MM.1S (cell line): ENCODE measurements around the gene ESD.

ENCODE experiments used
- DNase-seq: peaks from one replicate; pipeline ENCODE4 v3.0.0-alpha.2; 2015
- H2AFZ ChIP-seq: fragments of 300-600 bp; sonication (generic); 2 replicates; pipeline ENCODE4 v1.6.0; 2016; ENCODE audit warnings: antibody characterized with exemption, low read length
- H3F3A ChIP-seq: fragments of 300-600 bp; sonication (generic); 2 replicates; pipeline ENCODE4 v1.6.1; 2016; ENCODE audit warnings: mild to moderate bottlenecking, antibody characterized with exemption, low read length, moderate library complexity, mixed read lengths; ENCODE audit not compliant: insufficient read depth
- H3K27ac ChIP-seq: fragments of 300-600 bp; sonication (generic); 2 replicates; pipeline ENCODE4 v1.5.1; 2016; ENCODE audit warnings: mild to moderate bottlenecking, low read length
- H3K27me3 ChIP-seq: fragments of 300-600 bp; sonication (generic); replicated peaks from 2 replicates; pipeline ENCODE4 v1.6.0; 2016; ENCODE audit warnings: low read length; ENCODE audit not compliant: insufficient read depth
- H3K36me3 ChIP-seq: fragments of 300-600 bp; sonication (generic); replicated peaks from 2 replicates; pipeline ENCODE4 v1.6.1; 2016; ENCODE audit warnings: mild to moderate bottlenecking, low read length, mixed read lengths; ENCODE audit not compliant: insufficient read depth
- H3K4me1 ChIP-seq: fragments of 300-600 bp; sonication (generic); 2 replicates; pipeline ENCODE4 v1.6.1; 2016; ENCODE audit warnings: low read length, mixed read lengths
- H3K4me2 ChIP-seq: fragments of 300-600 bp; sonication (generic); 2 replicates; pipeline ENCODE4 v1.6.0; 2016; ENCODE audit warnings: low read depth, low read length
- H3K4me3 ChIP-seq: fragments of 300-600 bp; sonication (generic); 2 replicates; pipeline ENCODE4 v1.5.1; 2016; ENCODE audit warnings: low read length, mixed read lengths
- H3K79me2 ChIP-seq: fragments of 300-600 bp; sonication (generic); 2 replicates; pipeline ENCODE4 v1.6.1; 2016; ENCODE audit warnings: mixed run types, low read length, mixed read lengths
- H3K9ac ChIP-seq: fragments of 300-600 bp; sonication (generic); 2 replicates; pipeline ENCODE4 v1.6.1; 2016; ENCODE audit warnings: low read length, mixed read lengths
- H3K9me2 ChIP-seq: fragments of 300-600 bp; sonication (generic); replicated peaks from 2 replicates; pipeline ENCODE4 v1.6.1; 2016; ENCODE audit warnings: mild to moderate bottlenecking, low read length, mixed read lengths; ENCODE audit not compliant: insufficient read depth
- H3K9me3 ChIP-seq: fragments of 300-600 bp; sonication (generic); replicated peaks from 2 replicates; pipeline ENCODE4 v1.6.1; 2016; ENCODE audit warnings: mild to moderate bottlenecking, low read length, mixed read lengths; ENCODE audit not compliant: insufficient read depth
- H4K20me1 ChIP-seq: fragments of 300-600 bp; sonication (generic); 2 replicates; pipeline ENCODE4 v1.6.1; 2016; ENCODE audit warnings: mild to moderate bottlenecking, low read length, moderate library complexity, mixed read lengths; ENCODE audit not compliant: insufficient read depth
- CTCF ChIP-seq: fragments of 300-600 bp; sonication (generic); IDR thresholded peaks from 2 replicates; pipeline ENCODE4 v1.5.1; 2016; ENCODE audit warnings: antibody characterized with exemption, low read length, mixed read lengths
- EZH2 ChIP-seq: fragments of 300-600 bp; sonication (generic); optimal IDR thresholded peaks from 2 replicates; pipeline ENCODE3; 2017; ENCODE audit warnings: low read depth, mild to moderate bottlenecking, antibody characterized with exemption, low read length, mixed read lengths
- EZH2phosphoT487 ChIP-seq: fragments of 300-600 bp; sonication (generic); IDR thresholded peaks from 2 replicates; pipeline ENCODE4 v1.6.1; 2018; ENCODE audit warnings: antibody characterized with exemption, low read length

Gene ESD

GRCh38 chr13:46796129-46796514 is 839 bp downstream of the ESD start:
- Histone ChIP-seq H3F3A (no peaks in the 10 kb centered on the region), H3K9me3 (no peaks in the 10 kb centered on the region), H4K20me1 (no peaks in the 10 kb centered on the region), H3K27ac (no peak overlapping the region), H3K4me1 (no peaks in the 10 kb centered on the region), H2AFZ (peak overlapping the region; percentile 89), H3K27me3 (no peaks in the 10 kb centered on the region), H3K79me2 (no peaks in the 10 kb centered on the region), H3K4me3 (peak overlapping the region; percentile 81), H3K36me3 (no peaks in the 10 kb centered on the region), H3K9ac (no peak overlapping the region), H3K9me2 (no peaks in the 10 kb centered on the region), H3K4me2 (peak overlapping the region; percentile 79)
- TF ChIP-seq CTCF = no peak
- no peak for TF ChIP-seq EZH2phosphoT487
- TF ChIP-seq EZH2 = no peak
- DNase-seq = no peak

- Histone ChIP-seq H4K20me1 (no peaks in the 10 kb centered on the region), H3K4me3 (no peak overlapping the region), H3K4me1 (no peaks in the 10 kb centered on the region), H2AFZ (no peak overlapping the region), H3F3A (no peaks in the 10 kb centered on the region), H3K9ac (no peak overlapping the region), H3K27me3 (no peaks in the 10 kb centered on the region), H3K79me2 (no peaks in the 10 kb centered on the region), H3K4me2 (no peak overlapping the region), H3K9me3 (no peaks in the 10 kb centered on the region), H3K36me3 (no peaks in the 10 kb centered on the region), H3K27ac (no peak overlapping the region), H3K9me2 (no peaks in the 10 kb centered on the region)
- TF ChIP-seq EZH2 (no peak), EZH2phosphoT487 (no peak), CTCF (no peak)
- no peak for DNase-seq
Measured at GRCh38 chr13:46795321-46795720, 1.6 kb downstream of the ESD start.

GRCh38 chr13:46783504-46783903 is 13.5 kb downstream of the ESD start:
- no peaks in the 10 kb centered on the region for H3K36me3 ChIP-seq

More at GRCh38 chr13:46783504-46783903, 13.5 kb downstream of the ESD start:
- Histone ChIP-seq H3K27ac (no peak overlapping the region), H4K20me1 (no peaks in the 10 kb centered on the region), H3K9ac (no peak overlapping the region), H3K9me3 (no peaks in the 10 kb centered on the region), H2AFZ (no peak overlapping the region), H3K4me1 (no peaks in the 10 kb centered on the region), H3K27me3 (no peaks in the 10 kb centered on the region), H3K9me2 (no peaks in the 10 kb centered on the region), H3K79me2 (no peaks in the 10 kb centered on the region), H3K4me2 (no peak overlapping the region), H3F3A (no peaks in the 10 kb centered on the region), H3K4me3 (no peak overlapping the region)
- TF ChIP-seq CTCF = no peak
- TF ChIP-seq EZH2phosphoT487 = no peak
- TF ChIP-seq EZH2 = no peak
- no peak for DNase-seq
